SU-DHL-6 (cell line): ENCODE measurements around the gene UBAP1.
A peak's percentile ranks its signal among the peaks of the same experiment; 100 is the strongest.

Experiments
- EZH2phosphoT487 ChIP-seq: fragments of 200-600 bp; sonication (generic), shearing (Covaris generic); conservative IDR thresholded peaks from 2 replicates; pipeline ENCODE4 v1.6.1; 2018; ENCODE audit warnings: mild to moderate bottlenecking, antibody characterized with exemption, low read length, moderate library complexity, mixed read lengths
- TF ChIP-seq, protein P1 (sequence below): fragments of 200-600 bp; sonication (generic); IDR thresholded peaks from one replicate; pipeline ENCODE4 v1.5.1; 2017; ENCODE audit warnings: antibody characterized with exemption, mild to moderate bottlenecking, low read length, moderate library complexity; ENCODE audit not compliant: insufficient read depth, poor library complexity, severe bottlenecking

DNA sequence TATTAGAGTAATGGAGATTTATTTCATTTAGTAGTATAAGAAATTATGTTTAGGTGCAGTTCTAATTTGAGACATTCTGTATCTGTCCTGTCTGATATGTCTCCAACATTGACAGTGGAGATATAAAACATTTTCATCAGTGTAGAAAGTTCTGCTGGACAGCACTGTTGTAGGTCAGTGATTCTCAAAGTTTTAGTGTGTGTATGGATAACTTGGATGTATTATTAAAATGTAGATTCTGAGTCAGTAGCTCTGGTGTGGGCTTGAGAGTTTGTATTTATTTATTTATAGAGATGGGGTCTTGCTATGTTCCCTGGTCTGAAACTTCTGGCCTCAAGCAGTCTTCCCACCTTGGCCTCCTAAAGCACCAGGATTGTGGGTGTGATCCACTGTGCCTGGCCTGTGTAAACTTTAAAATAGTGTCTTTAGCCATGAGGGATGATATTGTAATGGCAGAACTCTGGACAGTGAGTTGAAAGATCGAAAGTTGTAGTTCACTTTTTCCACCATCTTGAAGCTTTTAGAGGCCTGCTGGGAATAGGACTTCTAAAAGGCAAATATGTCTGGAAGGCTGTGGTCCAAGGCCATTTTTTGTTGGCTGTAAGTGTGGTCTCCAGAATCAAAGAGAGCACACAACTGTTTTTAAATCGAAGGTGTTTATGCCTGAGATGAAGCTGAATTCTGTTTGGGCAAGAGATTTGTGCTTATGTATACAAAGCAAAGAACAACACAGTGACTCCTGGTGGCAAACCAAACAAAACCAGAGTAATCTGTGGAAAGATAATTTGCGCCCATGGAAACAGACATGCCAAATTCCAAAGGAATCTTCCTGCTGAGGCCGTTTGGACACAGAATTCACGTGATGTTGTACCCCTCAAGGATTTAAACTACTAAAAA is 12.4 kb downstream of the UBAP1 start:
- TF ChIP-seq, protein P1, sequence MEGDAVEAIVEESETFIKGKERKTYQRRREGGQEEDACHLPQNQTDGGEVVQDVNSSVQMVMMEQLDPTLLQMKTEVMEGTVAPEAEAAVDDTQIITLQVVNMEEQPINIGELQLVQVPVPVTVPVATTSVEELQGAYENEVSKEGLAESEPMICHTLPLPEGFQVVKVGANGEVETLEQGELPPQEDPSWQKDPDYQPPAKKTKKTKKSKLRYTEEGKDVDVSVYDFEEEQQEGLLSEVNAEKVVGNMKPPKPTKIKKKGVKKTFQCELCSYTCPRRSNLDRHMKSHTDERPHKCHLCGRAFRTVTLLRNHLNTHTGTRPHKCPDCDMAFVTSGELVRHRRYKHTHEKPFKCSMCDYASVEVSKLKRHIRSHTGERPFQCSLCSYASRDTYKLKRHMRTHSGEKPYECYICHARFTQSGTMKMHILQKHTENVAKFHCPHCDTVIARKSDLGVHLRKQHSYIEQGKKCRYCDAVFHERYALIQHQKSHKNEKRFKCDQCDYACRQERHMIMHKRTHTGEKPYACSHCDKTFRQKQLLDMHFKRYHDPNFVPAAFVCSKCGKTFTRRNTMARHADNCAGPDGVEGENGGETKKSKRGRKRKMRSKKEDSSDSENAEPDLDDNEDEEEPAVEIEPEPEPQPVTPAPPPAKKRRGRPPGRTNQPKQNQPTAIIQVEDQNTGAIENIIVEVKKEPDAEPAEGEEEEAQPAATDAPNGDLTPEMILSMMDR, result peak; percentile 10
- no peak for TF ChIP-seq EZH2phosphoT487
